Measurements from ENCODE around the gene NR3C2.
"Not testable (repeated sequence)": the region's sequence is repeated elsewhere in the genome, so short reads cannot be mapped to it uniquely, and the experiment has no call there.

NR3C2 gene

DNA sequence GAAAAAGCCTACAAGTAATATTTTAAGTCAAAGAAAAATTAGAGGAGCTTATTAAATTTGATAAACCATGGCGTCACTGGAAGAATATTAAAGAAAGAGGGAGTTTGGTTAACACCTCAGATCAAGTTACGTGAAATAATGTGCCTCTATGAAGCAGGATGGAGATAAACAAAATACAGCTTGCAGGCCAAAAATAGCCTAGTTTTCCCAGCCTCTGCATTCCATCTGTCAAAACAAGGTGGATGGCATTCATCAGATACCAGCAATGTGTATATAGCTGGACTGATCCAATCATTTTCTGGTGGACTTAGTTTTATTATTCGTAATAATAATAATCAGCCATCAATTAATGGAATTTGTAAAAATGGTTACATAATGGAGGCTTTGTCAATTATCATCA is 230.7 kb downstream of the NR3C2 start:
- DNase-seq: no peak

DNA sequence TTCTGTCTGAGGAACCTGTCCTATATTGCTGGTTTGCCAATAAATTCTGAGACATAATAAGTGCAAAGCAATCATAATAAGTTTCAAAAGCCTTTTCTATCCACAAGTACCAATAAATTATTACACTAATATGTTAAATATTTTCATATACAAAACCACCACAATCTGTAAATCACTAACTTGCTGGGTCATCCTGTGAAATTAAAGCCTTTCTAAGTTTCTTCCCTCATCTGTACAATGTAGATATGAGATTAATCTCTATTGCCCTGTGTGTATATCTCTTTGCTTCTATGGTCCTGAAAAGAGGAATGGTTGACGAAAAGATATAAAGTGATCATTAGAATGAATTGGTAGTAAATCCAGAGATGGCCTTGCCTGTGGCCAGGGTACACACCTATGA is 231.6 kb downstream of the NR3C2 start:
- DNase-seq: no peak

DNA sequence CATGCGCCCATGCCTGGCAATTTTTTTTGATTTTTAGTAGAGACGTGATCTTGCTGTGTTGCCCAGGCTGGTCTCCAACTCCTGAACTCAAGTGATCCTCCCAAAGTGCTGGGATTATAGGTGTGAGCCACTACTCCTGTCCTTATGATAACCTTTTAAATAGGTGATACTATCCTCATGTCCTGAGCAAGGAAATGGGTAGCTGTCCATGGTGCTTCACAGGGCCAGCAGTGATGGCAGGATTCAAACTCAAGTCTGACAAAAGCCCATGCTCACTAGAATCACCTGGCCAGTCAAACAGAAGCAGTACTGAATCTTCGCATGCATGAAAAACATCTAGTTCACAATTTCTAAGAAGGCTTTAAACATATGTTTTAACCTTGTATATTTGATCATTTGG is 235.1 kb downstream of the NR3C2 start:
- DNase-seq: no peak

DNA sequence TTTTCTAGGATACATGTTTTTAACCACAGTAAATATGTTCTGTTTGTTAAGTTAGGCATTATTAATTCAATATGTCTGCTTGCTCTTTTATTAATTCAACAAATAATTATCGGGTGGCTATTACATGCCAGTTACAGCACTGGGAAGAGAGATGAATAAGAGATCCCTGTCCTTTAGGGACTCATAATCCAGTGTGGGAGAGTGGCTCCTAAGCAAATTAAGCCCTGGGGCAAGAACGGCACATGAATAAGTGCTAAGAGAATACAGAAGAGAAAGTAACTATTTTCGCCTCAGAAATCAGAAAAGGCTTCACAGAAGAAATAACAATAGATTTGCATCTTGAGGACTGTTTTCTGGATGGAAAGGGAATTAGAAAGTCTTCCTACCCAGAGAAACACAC is 236.7 kb downstream of the NR3C2 start:
- no peak for DNase-seq

DNA sequence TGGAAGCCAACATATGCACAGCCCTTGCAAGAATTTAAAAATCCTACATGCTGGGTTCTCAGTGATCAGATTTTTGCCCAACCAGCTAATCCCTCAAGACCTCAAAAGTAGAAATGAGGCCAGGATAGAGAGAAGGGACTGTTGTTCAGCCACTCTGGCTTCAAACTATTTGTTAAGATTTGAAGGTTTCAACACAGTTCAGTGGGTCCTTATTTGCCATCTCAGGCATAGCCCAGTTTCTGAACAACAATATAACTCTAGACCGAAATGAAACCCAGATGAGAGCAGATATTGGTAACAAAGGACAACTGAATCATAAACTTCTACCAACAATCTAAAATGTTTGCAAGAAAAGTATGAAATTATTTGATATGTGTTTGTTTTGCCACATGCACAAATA is 237.3 kb downstream of the NR3C2 start:
- no peak for DNase-seq

DNA sequence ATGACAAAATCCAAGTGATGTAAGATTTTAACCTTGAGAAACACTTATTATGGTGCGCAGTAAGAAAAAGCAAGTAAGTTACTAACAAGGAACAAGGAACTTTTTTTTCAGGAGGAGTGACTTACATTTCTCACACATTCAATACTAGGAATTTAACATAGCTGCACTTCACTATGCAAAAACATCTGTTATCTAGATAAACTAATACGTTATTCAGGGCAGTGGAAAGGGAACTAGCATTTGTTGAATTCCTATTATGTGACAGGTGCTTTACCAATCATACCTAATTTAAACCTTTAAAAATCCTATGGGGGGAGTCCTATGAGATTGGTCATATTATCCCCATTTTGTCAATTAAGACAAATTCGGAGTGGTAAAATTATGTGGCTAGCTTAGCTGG is 238.0 kb downstream of the NR3C2 start:
- DNase-seq: no peak

DNA sequence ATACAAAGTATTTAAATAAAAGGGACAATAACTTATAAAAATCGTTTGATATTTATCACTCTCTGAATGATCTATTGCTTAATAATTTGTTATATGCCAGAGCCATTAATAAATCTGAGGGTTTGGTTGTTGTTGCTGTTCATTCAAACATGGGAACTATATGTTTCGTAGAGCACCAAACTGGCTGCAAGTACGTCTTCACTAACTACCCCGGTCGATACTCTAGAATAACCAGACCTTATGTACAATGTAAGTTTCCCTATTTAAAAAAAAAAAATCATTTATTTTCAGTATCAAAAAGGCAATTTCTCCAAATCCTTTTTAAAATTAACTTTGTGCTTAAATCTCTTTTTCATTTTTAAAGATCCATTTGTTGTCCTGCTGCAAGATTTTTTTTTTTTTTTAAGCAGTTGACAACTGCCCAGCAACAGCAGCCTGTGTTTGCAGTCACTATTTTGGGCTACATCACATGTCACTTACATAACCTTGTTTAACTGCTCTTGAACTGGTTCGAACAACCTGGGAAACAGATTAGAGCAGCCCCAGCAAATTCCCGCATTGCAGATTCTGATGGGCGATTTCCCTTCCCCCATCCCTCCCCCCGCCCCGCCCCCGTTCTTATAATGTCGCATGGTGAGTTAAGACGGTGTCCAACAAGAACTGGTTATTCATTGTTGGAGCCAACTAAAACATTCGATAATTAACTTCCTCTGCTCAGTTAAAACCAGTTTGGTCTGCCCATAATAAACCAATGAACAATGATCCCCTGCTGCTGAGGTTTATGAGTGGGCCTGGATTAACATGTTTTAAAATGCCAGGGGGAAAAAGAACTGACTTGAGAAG is 238.9 kb downstream of the NR3C2 start:
- DNase-seq: no peak

DNA sequence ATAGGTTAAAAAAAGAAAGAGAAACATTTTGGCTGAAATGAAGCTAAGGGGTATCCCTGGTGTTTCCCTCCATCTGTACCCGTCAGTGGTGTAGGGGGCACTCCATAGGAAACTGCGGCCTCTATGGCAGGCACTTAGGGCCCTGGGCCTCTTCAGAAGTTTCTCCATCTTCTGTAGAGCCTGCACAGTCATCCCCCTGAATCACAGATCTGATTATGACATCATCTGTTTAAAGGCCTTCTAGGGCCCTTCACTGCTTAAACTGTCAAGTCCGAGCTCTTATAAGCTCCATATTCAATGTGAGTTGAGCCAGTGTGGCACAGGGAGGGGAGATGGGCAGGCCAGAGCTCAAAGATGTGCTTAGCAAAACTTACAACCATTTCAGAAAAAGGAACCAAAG is 241.3 kb downstream of the NR3C2 start:
- no peak for DNase-seq

DNA sequence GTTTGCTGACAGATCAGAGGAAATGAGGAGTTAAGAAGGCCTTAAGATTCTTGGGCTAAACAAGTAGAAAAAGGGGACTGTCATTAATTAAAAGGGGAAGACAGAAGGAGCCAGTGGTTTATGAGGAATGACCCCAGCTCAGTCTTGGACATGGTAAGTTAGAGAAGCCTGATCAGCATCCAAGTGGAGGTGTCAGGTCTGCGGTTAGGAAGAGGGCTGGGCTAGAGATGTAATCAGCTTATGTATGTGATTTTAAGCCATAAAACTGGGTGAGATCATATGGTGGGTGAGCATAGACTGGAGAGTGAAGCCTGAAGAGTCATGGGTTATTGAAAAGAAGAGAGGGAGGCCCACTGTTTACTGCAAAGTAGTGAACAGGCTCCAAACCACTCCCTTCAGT is 246.1 kb downstream of the NR3C2 start:
- DNase-seq: no peak

DNA sequence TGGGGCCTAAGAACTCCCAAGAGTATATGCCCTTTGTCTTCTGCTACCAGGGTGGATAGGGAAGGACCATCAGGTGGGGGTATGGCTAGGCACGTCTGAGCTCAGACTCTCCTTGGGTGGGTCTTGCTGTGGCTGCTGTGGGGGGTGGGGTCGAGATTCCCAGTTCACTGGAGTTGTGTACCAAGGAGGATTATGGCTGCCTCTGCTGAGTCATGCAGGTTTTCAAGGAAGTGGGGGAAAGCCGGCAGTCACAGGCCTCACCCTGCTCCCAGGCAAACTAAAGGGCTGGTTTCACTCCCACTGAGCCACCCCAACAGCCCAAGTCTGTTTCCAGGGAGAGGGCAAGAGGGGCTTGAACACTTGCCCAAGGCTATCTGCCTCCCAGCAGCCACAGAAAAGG is 249.7 kb downstream of the NR3C2 start:
- no peak for DNase-seq

DNA sequence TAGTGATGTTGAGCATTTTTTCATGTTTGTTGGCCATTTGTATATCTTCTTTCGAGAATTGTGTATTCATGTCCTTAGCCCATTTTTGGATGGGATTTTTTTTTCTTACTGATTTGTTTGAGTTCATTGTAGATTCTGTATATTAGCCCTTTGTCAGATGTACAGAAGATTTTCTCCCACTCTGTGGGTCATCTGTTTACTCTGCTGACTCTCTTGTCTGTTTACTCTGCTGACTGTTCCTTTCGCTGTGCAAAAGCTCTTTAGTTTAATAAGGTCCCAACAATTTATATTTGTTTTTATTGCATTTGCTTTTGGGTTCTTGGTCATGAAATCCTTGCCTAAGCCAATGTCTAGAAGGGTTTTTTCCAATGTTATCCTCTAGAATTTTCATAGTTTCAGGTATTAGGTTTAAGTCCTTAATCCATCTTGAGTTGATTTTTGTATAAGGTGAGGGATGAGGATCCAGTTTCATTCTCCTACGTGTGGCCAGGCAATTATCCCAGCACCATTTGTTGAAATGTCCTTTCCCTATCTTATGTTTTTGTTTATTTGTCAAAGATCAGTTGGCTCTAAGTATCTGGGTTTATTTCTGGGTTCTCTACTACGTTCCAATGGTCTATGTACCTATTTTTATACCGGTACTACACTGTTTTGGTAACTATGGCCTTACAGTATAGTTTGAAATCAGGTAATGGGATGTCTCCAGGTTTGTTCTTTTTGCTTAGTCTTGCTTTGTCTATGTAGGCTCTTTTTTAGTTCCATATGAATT is 254.6 kb downstream of the NR3C2 start:
- not testable (repeated sequence) for DNase-seq

DNA sequence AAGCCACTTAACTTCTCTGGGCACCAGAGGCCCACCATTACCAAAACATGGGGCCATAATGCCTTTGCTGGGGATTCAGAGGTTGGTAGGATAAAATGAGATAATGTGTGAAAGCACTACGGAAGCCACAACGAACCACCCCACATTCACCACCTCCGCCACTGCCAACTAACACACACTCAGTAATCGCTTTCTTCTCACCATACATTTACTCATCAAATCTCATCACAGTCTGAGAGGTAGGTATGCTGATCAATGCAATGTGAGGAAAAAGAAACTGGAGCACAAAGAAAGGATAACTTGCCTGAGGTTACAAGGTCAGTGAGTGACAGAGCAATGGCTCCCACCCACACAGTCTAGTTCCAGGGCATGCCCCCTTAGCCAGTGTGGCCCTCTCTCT is 257.3 kb downstream of the NR3C2 start:
- no peak for DNase-seq

DNA sequence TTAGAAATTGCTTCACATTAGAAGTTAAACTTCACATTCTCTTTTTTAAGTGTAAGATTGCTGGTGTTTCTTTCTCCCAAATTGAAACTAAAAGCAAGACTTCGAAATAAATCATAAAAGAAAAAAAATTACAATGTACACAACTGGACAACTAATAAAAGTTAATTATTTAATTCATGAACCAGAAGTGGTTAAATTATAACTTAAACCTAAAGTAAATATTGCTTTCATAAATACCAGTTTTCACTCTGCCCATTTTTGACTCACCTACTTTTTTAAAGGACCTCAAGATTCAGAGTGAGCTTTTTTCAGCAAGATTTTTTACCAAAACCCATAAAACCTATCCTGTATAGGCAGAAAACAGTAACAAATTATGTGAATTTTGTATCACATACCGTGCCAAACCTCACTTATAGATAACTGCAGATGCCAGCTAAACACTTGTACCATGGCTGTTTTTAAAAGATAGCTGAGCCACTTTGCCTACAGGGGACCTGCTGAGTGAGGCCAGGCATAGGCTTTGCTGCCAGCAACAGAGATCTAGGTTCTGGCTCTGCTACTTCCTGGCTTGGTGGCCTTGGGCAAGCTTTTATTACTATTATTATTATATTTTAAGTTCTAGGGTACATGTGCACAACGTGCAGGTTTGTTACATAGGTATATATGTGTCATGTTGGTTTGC is 259.8 kb downstream of the NR3C2 start:
- no peak for DNase-seq

DNA sequence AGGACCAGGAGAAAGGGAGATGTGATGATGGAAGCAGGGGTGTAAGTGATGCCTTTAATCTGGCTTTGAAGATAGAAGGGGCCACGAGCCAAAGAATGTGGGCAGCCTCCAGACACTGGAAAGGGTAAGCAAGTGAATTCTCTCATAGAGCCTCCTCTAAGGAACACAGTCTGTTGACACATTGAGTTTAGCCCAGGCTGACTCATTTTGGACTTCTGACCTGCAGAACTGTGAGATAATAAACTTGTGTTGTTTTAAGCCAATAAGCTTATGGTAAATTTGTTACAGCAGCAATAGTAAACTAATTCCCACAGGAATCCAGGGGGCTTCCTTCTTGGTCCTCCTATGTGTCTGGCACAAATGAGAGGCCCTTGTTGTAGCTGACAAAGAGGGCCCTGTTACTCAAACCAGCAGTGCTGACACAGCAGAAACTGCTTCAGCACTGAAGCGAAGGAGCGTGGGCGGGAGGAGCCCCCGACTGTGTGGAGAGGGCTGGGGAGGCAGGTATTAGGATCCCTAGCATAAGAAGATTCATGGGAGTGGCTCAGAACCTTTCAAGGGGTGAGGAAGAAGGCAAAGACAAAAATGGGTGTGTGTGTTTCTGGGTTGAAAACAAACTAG is 268.7 kb downstream of the NR3C2 start:
- no peak for DNase-seq

DNA sequence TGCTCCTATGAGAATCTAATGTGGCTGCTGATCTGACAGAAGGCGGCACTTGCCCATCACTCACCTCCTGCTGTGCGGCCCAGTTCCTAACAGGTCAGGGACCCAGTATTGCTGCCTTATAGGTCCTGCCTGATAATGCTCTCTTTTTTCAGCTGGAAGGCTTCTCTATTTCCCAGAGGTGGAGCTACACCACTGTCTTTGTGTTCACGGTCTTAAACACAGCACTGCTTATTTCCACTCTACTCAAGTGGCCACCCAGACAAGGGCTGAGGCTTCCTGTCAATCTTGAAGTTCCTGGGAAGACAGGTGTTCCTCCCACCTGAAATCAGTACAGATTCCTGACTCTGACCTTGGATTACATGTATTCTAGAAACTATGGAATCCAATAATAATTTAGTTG is 270.6 kb downstream of the NR3C2 start:
- no peak for DNase-seq

DNA sequence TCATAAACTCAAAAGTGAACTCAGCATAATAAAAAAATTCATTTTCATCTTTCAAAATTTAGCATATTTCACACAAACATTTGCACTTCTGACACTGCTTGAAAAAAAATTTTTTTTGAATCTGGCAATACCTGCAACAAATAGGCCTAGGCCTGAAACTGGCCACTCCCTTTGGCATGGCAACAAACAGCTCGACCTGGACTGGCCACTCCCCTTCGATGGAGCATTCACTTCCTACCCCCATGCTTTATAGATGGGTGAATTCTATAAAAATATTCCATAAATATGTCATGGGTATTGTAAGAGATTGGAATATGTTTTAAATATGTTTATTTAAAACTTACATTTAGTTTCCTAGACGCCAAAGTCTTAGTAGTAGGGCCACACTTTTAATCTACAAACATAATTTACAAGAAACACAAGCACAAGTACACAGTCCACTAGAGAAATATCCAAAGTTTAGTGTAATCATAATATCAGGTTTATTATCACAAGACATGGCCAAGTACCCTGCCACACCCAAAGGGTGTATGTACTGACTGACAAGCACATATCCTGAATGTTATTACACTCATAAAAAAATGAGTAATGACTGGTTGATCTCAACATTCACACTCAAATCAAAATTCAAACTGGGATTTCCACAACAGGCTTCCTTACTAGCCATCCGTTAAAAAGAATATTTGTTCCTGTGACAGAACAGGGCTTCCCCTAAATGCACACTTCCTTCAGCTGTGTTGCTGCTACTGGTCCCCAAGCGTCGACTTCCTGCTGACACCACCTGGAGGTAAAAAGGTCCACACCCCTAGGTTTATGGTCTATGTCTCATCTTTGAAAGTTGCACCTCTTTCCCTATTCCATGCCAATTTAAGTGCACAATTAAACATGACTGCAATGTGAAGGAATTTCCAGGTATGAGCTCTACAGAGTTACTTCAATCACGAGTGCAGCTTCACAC is 271.5 kb downstream of the NR3C2 start:
- DNase-seq: no peak

DNA sequence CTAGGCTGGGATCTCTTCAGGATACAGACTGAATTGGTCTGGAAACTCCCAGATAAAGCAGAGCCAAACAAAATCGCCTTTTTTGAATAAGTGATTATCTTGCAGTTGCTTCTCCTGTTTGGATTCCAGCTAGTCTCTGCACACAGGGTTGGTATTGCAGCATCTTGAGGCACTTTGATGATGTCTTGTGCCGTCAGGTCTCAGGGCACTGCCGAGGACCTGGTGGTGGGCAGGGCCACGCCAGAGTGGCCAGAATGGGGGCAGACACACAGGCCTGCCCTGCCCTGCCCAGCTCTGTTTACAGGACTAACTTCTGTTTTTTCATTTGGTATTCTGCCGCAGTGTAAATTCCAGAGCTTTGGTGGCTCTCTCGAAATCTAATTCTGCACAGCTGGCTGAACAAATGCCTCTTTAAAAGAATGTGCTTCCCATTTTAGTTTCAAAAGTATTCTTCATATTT is 276.1 kb downstream of the NR3C2 start:
- peak; percentile 71 for DNase-seq

DNA sequence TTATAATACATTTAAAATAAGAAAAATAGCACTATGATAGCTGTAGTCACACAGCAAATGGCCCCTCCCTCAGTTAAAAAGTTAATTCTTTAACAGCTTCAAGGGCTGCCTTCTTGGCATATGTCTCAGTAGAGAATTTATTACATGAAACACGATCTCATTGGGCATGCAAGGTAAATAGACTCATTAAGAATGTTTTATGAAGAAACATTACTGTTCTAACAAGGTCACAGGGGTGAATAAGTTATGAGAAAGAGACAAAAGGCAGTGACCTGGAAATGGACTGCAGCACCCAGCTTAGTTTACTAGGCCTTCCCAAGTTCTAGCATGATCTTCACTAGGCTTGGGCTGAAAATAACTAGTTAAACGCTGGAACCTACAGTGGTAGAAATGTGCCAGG is 277.7 kb downstream of the NR3C2 start:
- no peak for DNase-seq

DNA sequence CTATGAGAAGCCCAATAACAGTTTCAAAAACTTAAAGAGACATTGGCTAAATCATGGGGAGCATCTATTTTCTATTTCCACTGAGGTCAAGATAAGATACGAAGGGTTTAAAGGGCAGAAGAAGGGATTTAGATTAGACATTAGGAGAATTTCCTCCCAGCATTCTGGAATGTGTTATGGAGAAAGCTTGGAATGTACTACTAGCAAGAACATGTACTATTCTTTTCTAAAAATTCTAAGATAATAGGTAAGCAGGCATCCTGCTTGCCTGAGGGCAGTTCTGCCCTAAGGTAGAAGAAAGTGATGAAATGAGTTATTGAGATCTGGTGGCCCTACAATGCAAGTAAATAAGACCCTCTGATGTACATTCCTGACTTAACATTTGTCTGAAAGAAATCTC is 279.2 kb downstream of the NR3C2 start:
- no peak for DNase-seq

DNA sequence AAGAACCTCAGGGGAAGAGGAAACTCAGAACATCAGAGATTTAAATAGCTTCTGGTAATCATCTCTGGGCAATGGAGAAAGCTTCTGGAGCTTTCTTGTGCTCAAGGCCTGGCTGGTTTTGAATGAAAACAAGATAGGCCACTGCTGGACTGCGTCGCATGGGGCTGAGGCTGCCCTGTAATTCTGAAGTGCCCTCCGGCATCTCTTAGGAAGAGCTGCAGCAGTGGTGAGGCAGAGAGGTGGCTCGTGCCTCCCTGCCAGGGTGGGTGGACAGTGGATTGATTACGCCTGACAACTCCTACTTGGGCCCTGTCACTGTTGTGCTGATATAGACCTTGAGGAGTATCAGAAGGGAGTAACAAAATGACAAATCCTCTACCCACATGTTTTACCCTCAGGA is 279.7 kb downstream of the NR3C2 start:
- no peak for DNase-seq

DNA sequence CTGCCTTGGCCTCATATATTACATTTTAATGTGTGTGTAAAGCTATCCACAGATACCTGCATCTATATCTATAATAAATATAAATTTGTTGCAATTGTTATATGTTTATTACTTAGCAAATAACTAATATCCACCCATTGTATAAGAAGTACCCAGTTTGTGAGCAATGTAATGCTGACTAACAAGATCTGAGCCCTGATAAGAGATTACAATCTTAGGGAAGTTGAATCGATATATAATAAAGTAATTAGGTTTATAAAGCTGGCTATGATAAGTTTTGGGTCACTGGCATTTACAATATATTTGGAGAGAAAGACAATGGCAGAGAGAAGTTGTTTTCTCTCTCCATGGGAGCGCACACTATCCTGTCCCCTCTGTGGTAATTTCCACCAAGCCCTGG is 280.6 kb downstream of the NR3C2 start:
- no peak for DNase-seq

DNA sequence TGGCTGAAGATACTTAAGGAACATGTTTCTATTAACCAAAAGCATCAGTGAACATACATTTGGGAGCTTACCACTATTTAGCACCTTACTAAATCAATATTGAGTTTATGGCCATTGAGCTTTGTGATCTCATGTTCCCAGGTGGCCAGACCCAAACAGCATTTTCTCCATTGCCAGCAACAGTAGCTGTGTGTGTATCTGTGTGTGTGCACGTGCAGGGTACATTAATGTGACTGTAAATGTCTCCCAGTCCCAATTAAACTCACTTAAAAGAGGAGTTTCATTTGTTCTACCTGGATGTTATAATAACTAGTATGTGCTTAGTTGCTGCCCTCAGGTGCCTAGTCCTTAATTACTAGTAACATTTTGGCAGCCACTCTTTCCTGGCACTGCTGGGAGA is 282.4 kb downstream of the NR3C2 start:
- DNase-seq: no peak

Measured in fibroblast of skin of scalp (primary cell).